ENCODE data around the gene ASNS. TPM values are rescaled to one million over a fixed set of nuclear protein-coding genes. Genes with fewer than 3 reads are reported as not detected.

The ASNS gene
- total and polyA plus RNA-seq, 2 of the 4 experiments (the other 2 are of a cell fraction), result 36.6 to 39.4 TPM

GRCh38 chr7:97845622-97846203 is 26.5 kb downstream of the ASNS start:
- Histone ChIP-seq H2BK15ac (ENCODE audit: low read depth, low read length) (no peak overlapping the region), H2BK5ac (ENCODE audit: low read depth, low read length, poor library complexity, severe bottlenecking) (no peak overlapping the region), H2AK9ac (replicated peaks; ENCODE audit: low read depth, low read length, poor library complexity) (no peak overlapping the region), H2AFZ (replicated peaks; ENCODE audit: low read length, poor library complexity) (no peak overlapping the region), H3K56ac (ENCODE audit: extremely low read depth, insufficient read depth, low read length) (no peak overlapping the region), H3K23ac (ENCODE audit: low read depth, low read length) (no peak overlapping the region), H3K9ac (ENCODE audit: low read depth, low read length) (no peak overlapping the region), H3K4me1 (ENCODE audit: control insufficient read depth, insufficient read depth, low read length) (no peaks in the 10 kb centered on the region), H2BK120ac (ENCODE audit: low read depth, low read length) (no peak overlapping the region), H3K18ac (ENCODE audit: low read depth, low read length) (no peak overlapping the region), H3K36me3 (ENCODE audit: control insufficient read depth, insufficient read depth, low read length) (no peaks in the 10 kb centered on the region), H2BK20ac (ENCODE audit: low read depth, low read length) (no peak overlapping the region), H3K9me1 (ENCODE audit: insufficient read depth, low read length) (no peaks in the 10 kb centered on the region), H3K4ac (ENCODE audit: low read depth, low read length) (no peak overlapping the region), H4K20me1 (ENCODE audit: insufficient read depth, low read length) (no peaks in the 10 kb centered on the region), H4K91ac (ENCODE audit: insufficient read depth, low read depth, low read length) (no peak overlapping the region), H3K4me2 (ENCODE audit: low read depth, low read length) (no peak overlapping the region), H3K27me3 (ENCODE audit: control insufficient read depth, insufficient read depth, low read length) (0 out of 2 replicates have a peak, but pooled peaks cover 2% of the 10 kb centered on the region), H3K14ac (replicated peaks; ENCODE audit: low read depth, low read length) (no peak overlapping the region), H3K4me3 (ENCODE audit: insufficient read depth, low read depth, low read length) (no peak overlapping the region), H2AK5ac (ENCODE audit: low read depth, low read length) (no peak overlapping the region), H3K79me1 (ENCODE audit: low read depth in 1 of 2, low read length in 2 of 2) (no peaks in the 10 kb centered on the region), H4K5ac (ENCODE audit: low read depth, low read length) (no peak overlapping the region), H3K27ac (ENCODE audit: insufficient read depth, low read length) (no peak overlapping the region), H3K9me3 (ENCODE audit: control insufficient read depth, insufficient read depth, low read length) (no peaks in the 10 kb centered on the region), H4K8ac (ENCODE audit: low read depth in 2 of 2, low read length in 2 of 2) (no peak overlapping the region)
- TF ChIP-seq FOS (IDR thresholded peaks at IDR 0.05; ENCODE audit: low read depth, low read length) (no peak), USF2 (IDR thresholded peaks at IDR 0.05; ENCODE audit: low read depth, low read length) (no peak), RFX5 (IDR thresholded peaks at IDR 0.05; ENCODE audit: low read depth, low read length) (no peak), CEBPB (IDR thresholded peaks at IDR 0.05; ENCODE audit: low read depth, low read length) (no peak), POLR2A (IDR thresholded peaks at IDR 0.05; ENCODE audit: low read depth, low read length) (no peak), SMC3 (IDR thresholded peaks at IDR 0.05; ENCODE audit: low read depth, low read length) (peak; percentile 33; the same call in 1 of the 2 replicates), MAZ (IDR thresholded peaks at IDR 0.05; ENCODE audit: borderline replicate concordance, low read depth, low read length) (no peak), CHD1 (IDR thresholded peaks at IDR 0.05; ENCODE audit: low read depth, low read length) (no peak), CTCF (conservative IDR thresholded peaks at IDR 0.05; ENCODE audit: low read depth, low read length) (peak; percentile 52), ELK1 (IDR thresholded peaks at IDR 0.05; ENCODE audit: borderline replicate concordance, low read depth, low read length) (no peak), BHLHE40 (IDR thresholded peaks at IDR 0.05; ENCODE audit: low read depth, low read length) (no peak), RAD21 (IDR thresholded peaks at IDR 0.05; ENCODE audit: low read length) (peak; percentile 23; the same call in 1 of the 2 replicates), MXI1 (IDR thresholded peaks at IDR 0.05; ENCODE audit: borderline replicate concordance, low read depth, low read length) (no peak), MAFK (IDR thresholded peaks at IDR 0.05; ENCODE audit: low read depth, low read length) (no peak)
- DNase-seq (peak; percentile 15), ATAC-seq (ENCODE audit: low read depth) (peak; percentile 61; the same call in 1 of the 2 replicates)
- intact Hi-C loops (cut with micrococcal nuclease), result loop anchor here (2.0 to 10.0 kb wide), 2 partner anchors 169 to 741 kb away; no protein-coding TSS in a partner anchor
- in situ Hi-C loops (cut with MboI; ENCODE audit: low sequenced_read_pairs), result loop anchor here (25.0 kb wide), 1 partner anchor 1933 kb away; no protein-coding TSS in a partner anchor
- no TSS peak for BruUV-seq (replicated peaks)
- dilution Hi-C loops (cut with HindIII; ENCODE audit: low sequenced_read_pairs, unreplicated experiment), result no loop called here
- POLR2A ChIA-PET (ENCODE audit: unreplicated experiment), result no interaction called here
- no CpG with 5 or more reads among the region's 2 CpGs for WGBS, 2 experiments (ENCODE audit: extremely low coverage in 2 of 2, insufficient read length in 1 of 2)
- CTCF ChIA-PET, result interaction anchor here (0.8 to 1.7 kb wide), 4 partner anchors 10 to 741 kb away, joined by 3 to 8 read pairs (median 5); partner anchors contain the start of gene ASNS

Measured in IMR-90 (cell line).